HepG2 (cell line): ENCODE measurements around the gene C1S. TPM values are rescaled to one million over a fixed set of nuclear protein-coding genes. Genes with fewer than 3 reads are reported as not detected.

Experiments used
- BORCS8-MEF2B ChIP-seq: sonication (generic); formaldehyde crosslinking; IDR thresholded peaks from 2 replicates; pipeline ENCODE4 v1.8.0; 2022; ENCODE audit warnings: mild to moderate bottlenecking, missing genetic modification reagents
- CBFB ChIP-seq: sonication (generic); formaldehyde crosslinking; IDR thresholded peaks from 2 replicates; pipeline ENCODE4 v1.4.0; 2020; ENCODE audit warnings: missing genetic modification reagents
- HNRNPH1 ChIP-seq: fragments of 200-400 bp; formaldehyde crosslinking; optimal IDR thresholded peaks from 2 replicates; pipeline ENCODE3; 2017; ENCODE audit warnings: mild to moderate bottlenecking, low read depth, low read length
- MIER2 ChIP-seq: IDR thresholded peaks from 2 replicates; pipeline ENCODE4 v1.6.1; 2016; ENCODE audit warnings: missing biosample characterization, missing genetic modification reagents
- MXD4 ChIP-seq: IDR thresholded peaks from 2 replicates; pipeline ENCODE4 v1.6.1; 2016; ENCODE audit warnings: mild to moderate bottlenecking, missing biosample characterization, missing genetic modification reagents
- NFATC3 ChIP-seq: sonication (generic); formaldehyde crosslinking; IDR thresholded peaks from 2 replicates; pipeline ENCODE4 v1.5.1; 2020; ENCODE audit warnings: mild to moderate bottlenecking, missing genetic modification reagents
- SMAD1 ChIP-seq: sonication (generic); formaldehyde crosslinking; IDR thresholded peaks from 2 replicates; pipeline ENCODE4 v1.4.0; 2020; ENCODE audit warnings: missing genetic modification reagents, low read depth, mild to moderate bottlenecking, borderline replicate concordance
- SPEN ChIP-seq: sonication (generic); formaldehyde crosslinking; IDR thresholded peaks from 2 replicates; pipeline ENCODE4 v1.5.1; 2020; ENCODE audit warnings: low read depth, mild to moderate bottlenecking, missing genetic modification reagents
- ZFAT ChIP-seq: sonication (generic); formaldehyde crosslinking; conservative IDR thresholded peaks from 2 replicates; pipeline ENCODE4 v1.8.1; 2023; ENCODE audit warnings: missing genetic modification reagents, inconsistent platforms
- ZFP37 ChIP-seq: sonication (generic); formaldehyde crosslinking; IDR thresholded peaks from 2 replicates; pipeline ENCODE4 v1.4.0; 2020; ENCODE audit warnings: missing genetic modification reagents, borderline replicate concordance
- ZKSCAN1 ChIP-seq: fragments of 150-350 bp; IDR thresholded peaks from 2 replicates; pipeline ENCODE4 v1.6.1; 2014; ENCODE audit warnings: low read length
- ZNF235 ChIP-seq: sonication (generic); formaldehyde crosslinking; IDR thresholded peaks from 2 replicates; pipeline ENCODE4 v1.8.1; 2023; ENCODE audit warnings: mild to moderate bottlenecking, missing genetic modification reagents, borderline replicate concordance
- ZNF30 ChIP-seq: sonication (generic); formaldehyde crosslinking; IDR thresholded peaks from 2 replicates; pipeline ENCODE4 v1.5.0; 2020; ENCODE audit warnings: mild to moderate bottlenecking, missing genetic modification reagents
- ZNF33B ChIP-seq: sonication (generic); formaldehyde crosslinking; IDR thresholded peaks from 2 replicates; pipeline ENCODE4 v1.5.1; 2020; ENCODE audit warnings: mild to moderate bottlenecking, missing genetic modification reagents
- ZNF510 ChIP-seq: sonication (generic); formaldehyde crosslinking; IDR thresholded peaks from 2 replicates; pipeline ENCODE4 v1.4.0; 2020; ENCODE audit warnings: low read depth, mild to moderate bottlenecking, missing genetic modification reagents
- ZNF577 ChIP-seq: sonication (generic); formaldehyde crosslinking; IDR thresholded peaks from 2 replicates; pipeline ENCODE4 v1.4.0; 2020; ENCODE audit warnings: mild to moderate bottlenecking, low read depth, missing genetic modification reagents, borderline replicate concordance
- ZNF891 ChIP-seq: sonication (generic); formaldehyde crosslinking; IDR thresholded peaks from 2 replicates; pipeline ENCODE4 v1.5.0; 2020; ENCODE audit warnings: mild to moderate bottlenecking, missing genetic modification reagents
- polyA plus RNA-seq, 8 experiments: library from polyadenylated mRNA; depleted of rRNA in 3 of 8; stranded (reverse) in 7 of 8; unstranded in 1 of 8; fragments of >200 nt; fragmentation: Illumina TruSeq in 4 of 8; extraction: Trizol in 4 of 8; gene quantifications; 2 replicates each; pipeline versions ENCODE4 v1.2.1 to v1.2.3, GENCODE V29; 2011 to 2016; ENCODE audit warnings: low read depth in 4 of 8, missing spikeins in 1 of 8, mixed read lengths in 1 of 8; ENCODE audit not compliant: insufficient read depth in 1 of 8
- total RNA-seq, 5 experiments: library from RNA; depleted of rRNA; stranded (reverse); fragments of >200 nt; fragmentation: Illumina TruSeq; extraction: Trizol; gene quantifications; 2 replicates each; pipeline ENCODE4 v1.2.3, GENCODE V29; 2016; ENCODE audit warnings: low read depth in 1 of 5
- TF ChIP-seq, protein P1 (sequence below): sonication (generic); formaldehyde crosslinking; IDR thresholded peaks from 2 replicates; pipeline ENCODE4 v1.4.0; 2020; ENCODE audit warnings: missing genetic modification reagents
- TF ChIP-seq, protein P2 (sequence below): sonication (generic); formaldehyde crosslinking; IDR thresholded peaks from 2 replicates; pipeline ENCODE4 v1.5.1; 2020; ENCODE audit warnings: mild to moderate bottlenecking, moderate library complexity, missing genetic modification reagents
- TF ChIP-seq, protein P3 (sequence below): sonication (generic); formaldehyde crosslinking; IDR thresholded peaks from 2 replicates; pipeline ENCODE4 v1.4.0; 2020; ENCODE audit warnings: mild to moderate bottlenecking, missing genetic modification reagents
- TF ChIP-seq, protein P4 (sequence below): sonication (generic); formaldehyde crosslinking; conservative IDR thresholded peaks from 2 replicates; pipeline ENCODE4 v1.4.0; 2020; ENCODE audit warnings: missing genetic modification reagents

Gene C1S
- total and polyA plus RNA-seq, 2 of the 13 experiments (the other 11 are each of a cell fraction or from before 2014, with no cell fraction given): 14.5 to 18.2 TPM

DNA sequence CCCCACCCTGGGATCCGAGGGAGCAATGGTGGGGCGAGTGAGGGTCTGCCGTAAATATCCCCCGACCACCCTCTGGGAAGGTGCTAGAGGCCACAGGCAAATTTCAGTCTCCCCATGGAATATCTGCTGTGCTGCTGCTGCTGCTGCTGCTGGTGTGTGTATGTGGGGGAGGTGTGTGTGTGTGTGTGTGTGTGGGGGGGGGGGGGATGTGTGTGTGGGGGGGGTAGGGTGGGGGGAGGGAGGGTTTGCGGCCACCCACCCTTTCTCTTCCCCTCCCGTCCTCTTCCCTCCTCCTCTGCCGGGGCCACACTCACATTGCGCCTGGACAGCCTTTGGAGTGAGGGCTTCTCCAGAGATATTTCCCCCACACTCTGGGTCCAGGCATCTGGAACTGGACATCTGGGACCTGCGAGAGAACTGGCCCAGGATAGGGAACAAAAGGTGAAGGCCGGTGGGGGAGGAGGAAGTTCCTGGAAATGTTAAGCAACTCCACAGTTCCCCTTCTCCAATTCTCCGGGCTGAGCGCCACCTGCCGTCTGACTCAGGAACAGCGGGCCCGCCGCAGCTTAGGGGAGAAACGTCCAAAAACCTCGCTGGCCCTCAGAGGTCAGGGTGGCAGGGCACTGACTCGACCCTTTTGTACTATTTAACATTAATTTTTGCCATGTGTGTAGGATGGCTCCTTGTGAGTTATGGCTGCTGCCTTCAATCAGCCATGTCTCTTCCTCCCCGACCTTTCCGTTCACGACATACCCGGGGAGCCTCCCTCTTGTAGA, 48.5 kb downstream of the C1S start, which contains the start of gene C1RL (continued):
- TF ChIP-seq, protein P1, sequence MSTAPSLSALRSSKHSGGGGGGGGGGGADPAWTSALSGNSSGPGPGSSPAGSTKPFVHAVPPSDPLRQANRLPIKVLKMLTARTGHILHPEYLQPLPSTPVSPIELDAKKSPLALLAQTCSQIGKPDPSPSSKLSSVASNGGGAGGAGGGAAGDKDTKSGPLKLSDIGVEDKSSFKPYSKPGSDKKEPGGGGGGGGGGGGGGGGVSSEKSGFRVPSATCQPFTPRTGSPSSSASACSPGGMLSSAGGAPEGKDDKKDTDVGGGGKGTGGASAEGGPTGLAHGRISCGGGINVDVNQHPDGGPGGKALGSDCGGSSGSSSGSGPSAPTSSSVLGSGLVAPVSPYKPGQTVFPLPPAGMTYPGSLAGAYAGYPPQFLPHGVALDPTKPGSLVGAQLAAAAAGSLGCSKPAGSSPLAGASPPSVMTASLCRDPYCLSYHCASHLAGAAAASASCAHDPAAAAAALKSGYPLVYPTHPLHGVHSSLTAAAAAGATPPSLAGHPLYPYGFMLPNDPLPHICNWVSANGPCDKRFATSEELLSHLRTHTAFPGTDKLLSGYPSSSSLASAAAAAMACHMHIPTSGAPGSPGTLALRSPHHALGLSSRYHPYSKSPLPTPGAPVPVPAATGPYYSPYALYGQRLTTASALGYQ (CRISPR knock-in tag): peak; percentile 43; the same call in 1 of the 2 replicates
- TF ChIP-seq SPEN (CRISPR knock-in tag): no peak; the same call in 1 of the 2 replicates
- TF ChIP-seq ZFAT (CRISPR knock-in tag): no peak
- TF ChIP-seq MXD4 (CRISPR knock-in tag): no peak
- no peak for TF ChIP-seq ZKSCAN1
- TF ChIP-seq BORCS8-MEF2B (CRISPR knock-in tag): peak; percentile 30; the same call in 1 of the 2 replicates
- TF ChIP-seq, protein P2, sequence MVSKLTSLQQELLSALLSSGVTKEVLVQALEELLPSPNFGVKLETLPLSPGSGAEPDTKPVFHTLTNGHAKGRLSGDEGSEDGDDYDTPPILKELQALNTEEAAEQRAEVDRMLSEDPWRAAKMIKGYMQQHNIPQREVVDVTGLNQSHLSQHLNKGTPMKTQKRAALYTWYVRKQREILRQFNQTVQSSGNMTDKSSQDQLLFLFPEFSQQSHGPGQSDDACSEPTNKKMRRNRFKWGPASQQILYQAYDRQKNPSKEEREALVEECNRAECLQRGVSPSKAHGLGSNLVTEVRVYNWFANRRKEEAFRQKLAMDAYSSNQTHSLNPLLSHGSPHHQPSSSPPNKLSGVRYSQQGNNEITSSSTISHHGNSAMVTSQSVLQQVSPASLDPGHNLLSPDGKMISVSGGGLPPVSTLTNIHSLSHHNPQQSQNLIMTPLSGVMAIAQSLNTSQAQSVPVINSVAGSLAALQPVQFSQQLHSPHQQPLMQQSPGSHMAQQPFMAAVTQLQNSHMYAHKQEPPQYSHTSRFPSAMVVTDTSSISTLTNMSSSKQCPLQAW: peak; percentile 66; the same call in 1 of the 2 replicates
- TF ChIP-seq ZNF510 (CRISPR knock-in tag): no peak
- TF ChIP-seq CBFB: no peak; the same call in 1 of the 2 replicates
- TF ChIP-seq, protein P3, sequence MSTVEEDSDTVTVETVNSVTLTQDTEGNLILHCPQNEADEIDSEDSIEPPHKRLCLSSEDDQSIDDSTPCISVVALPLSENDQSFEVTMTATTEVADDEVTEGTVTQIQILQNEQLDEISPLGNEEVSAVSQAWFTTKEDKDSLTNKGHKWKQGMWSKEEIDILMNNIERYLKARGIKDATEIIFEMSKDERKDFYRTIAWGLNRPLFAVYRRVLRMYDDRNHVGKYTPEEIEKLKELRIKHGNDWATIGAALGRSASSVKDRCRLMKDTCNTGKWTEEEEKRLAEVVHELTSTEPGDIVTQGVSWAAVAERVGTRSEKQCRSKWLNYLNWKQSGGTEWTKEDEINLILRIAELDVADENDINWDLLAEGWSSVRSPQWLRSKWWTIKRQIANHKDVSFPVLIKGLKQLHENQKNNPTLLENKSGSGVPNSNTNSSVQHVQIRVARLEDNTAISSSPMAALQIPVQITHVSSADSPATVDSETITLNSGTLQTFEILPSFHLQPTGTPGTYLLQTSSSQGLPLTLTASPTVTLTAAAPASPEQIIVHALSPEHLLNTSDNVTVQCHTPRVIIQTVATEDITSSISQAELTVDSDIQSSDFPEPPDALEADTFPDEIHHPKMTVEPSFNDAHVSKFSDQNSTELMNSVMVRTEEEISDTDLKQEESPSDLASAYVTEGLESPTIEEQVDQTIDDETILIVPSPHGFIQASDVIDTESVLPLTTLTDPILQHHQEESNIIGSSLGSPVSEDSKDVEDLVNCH (CRISPR knock-in tag): no peak
- TF ChIP-seq ZFP37 (CRISPR knock-in tag): no peak
- TF ChIP-seq MIER2 (CRISPR knock-in tag): no peak
- TF ChIP-seq ZNF30: no peak
- TF ChIP-seq, protein P4, sequence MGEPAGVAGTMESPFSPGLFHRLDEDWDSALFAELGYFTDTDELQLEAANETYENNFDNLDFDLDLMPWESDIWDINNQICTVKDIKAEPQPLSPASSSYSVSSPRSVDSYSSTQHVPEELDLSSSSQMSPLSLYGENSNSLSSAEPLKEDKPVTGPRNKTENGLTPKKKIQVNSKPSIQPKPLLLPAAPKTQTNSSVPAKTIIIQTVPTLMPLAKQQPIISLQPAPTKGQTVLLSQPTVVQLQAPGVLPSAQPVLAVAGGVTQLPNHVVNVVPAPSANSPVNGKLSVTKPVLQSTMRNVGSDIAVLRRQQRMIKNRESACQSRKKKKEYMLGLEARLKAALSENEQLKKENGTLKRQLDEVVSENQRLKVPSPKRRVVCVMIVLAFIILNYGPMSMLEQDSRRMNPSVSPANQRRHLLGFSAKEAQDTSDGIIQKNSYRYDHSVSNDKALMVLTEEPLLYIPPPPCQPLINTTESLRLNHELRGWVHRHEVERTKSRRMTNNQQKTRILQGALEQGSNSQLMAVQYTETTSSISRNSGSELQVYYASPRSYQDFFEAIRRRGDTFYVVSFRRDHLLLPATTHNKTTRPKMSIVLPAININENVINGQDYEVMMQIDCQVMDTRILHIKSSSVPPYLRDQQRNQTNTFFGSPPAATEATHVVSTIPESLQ (CRISPR knock-in tag): no peak
- TF ChIP-seq HNRNPH1: no peak
- TF ChIP-seq ZNF235 (CRISPR knock-in tag): no peak
- no peak for TF ChIP-seq SMAD1
- TF ChIP-seq ZNF891 (CRISPR knock-in tag): no peak
- TF ChIP-seq NFATC3 (CRISPR knock-in tag): no peak
- no peak for TF ChIP-seq ZNF577 (CRISPR knock-in tag)
- no peak for TF ChIP-seq ZNF33B (CRISPR knock-in tag)
